Left lung (tissue), 10 donors: ENCODE measurements around the gene FGF12. TPM values are rescaled to one million over a fixed set of nuclear protein-coding genes. Genes with fewer than 3 reads are reported as not detected.

ENCODE experiments used
- ATAC-seq: fragments of 200-7000 bp; cut with Tn5 transposase; one replicate; pipeline ENCODE4 v1.9.1; 2020; ENCODE audit warnings: moderate library complexity
- DNase-seq, 4 donors: peaks; one replicate each; pipeline ENCODE4 v3.0.0-alpha.2; 2013 to 2020
- H3K27ac ChIP-seq, 2 donors: fragments of 200-600 bp; sonication (generic) in 1 of 2; one replicate each; pipeline versions ENCODE4 v1.5.0 to v1.8.0; 2020 to 2021
- H3K27me3 ChIP-seq, 2 donors: fragments of 200-600 bp; sonication (generic) in 1 of 2; one replicate each; pipeline versions ENCODE4 v1.5.0 to v1.8.0; 2020 to 2021
- H3K36me3 ChIP-seq, 2 donors: fragments of 200-600 bp; sonication (generic) in 1 of 2; one replicate each; pipeline versions ENCODE4 v1.5.0 to v1.8.0; 2020 to 2021
- H3K4me1 ChIP-seq, 2 donors: fragments of 200-600 bp; one replicate each; pipeline ENCODE4 v1.8.0; 2021
- H3K4me3 ChIP-seq, 2 donors: fragments of 200-600 bp; sonication (generic) in 1 of 2; one replicate each; pipeline versions ENCODE4 v1.5.0 to v1.8.0; 2020 to 2021; ENCODE audit warnings: mild to moderate bottlenecking in 1 of 2
- H3K9me3 ChIP-seq, 2 donors: fragments of 200-600 bp; sonication (generic) in 1 of 2; one replicate each; pipeline versions ENCODE4 v1.5.0 to v1.8.0; 2020 to 2021
- intact Hi-C, 2 donors: fragments of 100-400 bp; cut with DNase I; formaldehyde crosslinking; loops; one replicate each; pipeline versions ENCODE4 v1.11.2 to v1.14.2; 2022
- polyA plus RNA-seq, 6 donors: library from polyadenylated mRNA; unstranded; fragments of 120-200 nt; gene quantifications; one replicate each; pipeline ENCODE4 v1.2.1, GENCODE V29; 2013; ENCODE audit not compliant: insufficient read length in 6 of 6
- total RNA-seq, 2 donors: library from RNA; stranded (reverse); fragmentation: NEBNext Ultra II Directional; extraction: Animal tissue kit (Norgen Biotek cat#: 25700); gene quantifications; one replicate each; pipeline ENCODE4 v1.2.1, GENCODE V29; 2021
- TF ChIP-seq, protein P1 (sequence below), 2 donors: fragments of 200-600 bp; sonication (generic) in 1 of 2; IDR thresholded peaks; one replicate each; pipeline versions ENCODE4 v1.5.0 to v1.8.0; 2021; ENCODE audit warnings: antibody characterized with exemption in 2 of 2
- donor health status: DM: no; HTN: yes; CAD: no.
- donor health status: DM: no; HTN: no; CAD: no.

The FGF12 gene
- total and polyA plus RNA-seq, 8 donors, result 1.0 to 10.2 (median 4.7) TPM

DNA sequence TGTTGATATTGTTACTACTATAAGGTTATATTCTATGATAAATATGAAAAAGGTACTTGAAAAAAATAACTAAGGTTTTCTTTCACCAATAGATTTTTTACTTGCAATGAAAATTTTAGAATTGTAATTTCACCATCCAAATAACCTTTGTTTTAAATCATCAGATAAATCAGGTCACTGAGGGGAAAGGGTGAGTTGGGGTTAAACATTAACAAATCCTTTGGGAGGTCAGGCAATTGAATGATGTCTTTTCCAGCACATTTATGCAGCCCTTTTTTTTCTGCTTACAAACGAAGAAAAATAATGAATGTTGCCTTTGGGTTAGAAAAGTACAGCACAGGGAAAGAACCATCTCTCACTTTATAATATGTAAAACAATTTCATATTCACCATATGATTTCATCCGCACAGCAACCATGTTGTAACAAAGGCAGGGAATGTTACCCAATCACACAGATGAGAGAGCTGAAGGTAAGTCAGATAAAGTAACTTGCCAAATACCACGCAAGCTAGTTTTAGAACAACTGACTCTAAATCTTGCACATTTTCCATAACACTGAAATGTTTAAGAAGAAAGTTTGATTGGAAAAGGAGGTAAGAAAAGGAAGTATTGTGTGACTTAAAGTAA is 151.3 kb downstream of the FGF12 start:
- TF ChIP-seq, protein P1, sequence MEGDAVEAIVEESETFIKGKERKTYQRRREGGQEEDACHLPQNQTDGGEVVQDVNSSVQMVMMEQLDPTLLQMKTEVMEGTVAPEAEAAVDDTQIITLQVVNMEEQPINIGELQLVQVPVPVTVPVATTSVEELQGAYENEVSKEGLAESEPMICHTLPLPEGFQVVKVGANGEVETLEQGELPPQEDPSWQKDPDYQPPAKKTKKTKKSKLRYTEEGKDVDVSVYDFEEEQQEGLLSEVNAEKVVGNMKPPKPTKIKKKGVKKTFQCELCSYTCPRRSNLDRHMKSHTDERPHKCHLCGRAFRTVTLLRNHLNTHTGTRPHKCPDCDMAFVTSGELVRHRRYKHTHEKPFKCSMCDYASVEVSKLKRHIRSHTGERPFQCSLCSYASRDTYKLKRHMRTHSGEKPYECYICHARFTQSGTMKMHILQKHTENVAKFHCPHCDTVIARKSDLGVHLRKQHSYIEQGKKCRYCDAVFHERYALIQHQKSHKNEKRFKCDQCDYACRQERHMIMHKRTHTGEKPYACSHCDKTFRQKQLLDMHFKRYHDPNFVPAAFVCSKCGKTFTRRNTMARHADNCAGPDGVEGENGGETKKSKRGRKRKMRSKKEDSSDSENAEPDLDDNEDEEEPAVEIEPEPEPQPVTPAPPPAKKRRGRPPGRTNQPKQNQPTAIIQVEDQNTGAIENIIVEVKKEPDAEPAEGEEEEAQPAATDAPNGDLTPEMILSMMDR (IDR thresholded peaks at IDR 0.05), result no peak
- no peaks in the 10 kb centered on the region for H3K36me3 ChIP-seq
- DNase-seq (no peak), ATAC-seq (no peak)
- no peaks in the 10 kb centered on the region for H3K9me3 ChIP-seq
- no peaks in the 10 kb centered on the region for H3K4me1 ChIP-seq
- H3K27me3 ChIP-seq, result peaks cover 0 to 12% of the 10 kb centered on the region in 2 donors
- intact Hi-C loops, result no loop called here
- no peak overlapping the region for H3K27ac ChIP-seq
- no peak overlapping the region for H3K4me3 ChIP-seq

GRCh38 chr3:192573240-192573639 is 154.1 kb downstream of the FGF12 start:
- Histone ChIP-seq H3K4me3 (no peak overlapping the region), H3K4me1 (no peaks in the 10 kb centered on the region), H3K9me3 (no peaks in the 10 kb centered on the region), H3K36me3 (no peaks in the 10 kb centered on the region), H3K27ac (no peak overlapping the region), H3K27me3 (peaks cover 0 to 31% of the 10 kb centered on the region in 2 donors)
- intact Hi-C loops, result no loop called here
- no peak for ATAC-seq
- no peak for DNase-seq
- TF ChIP-seq, protein P1 (IDR thresholded peaks at IDR 0.05), result no peak

DNA sequence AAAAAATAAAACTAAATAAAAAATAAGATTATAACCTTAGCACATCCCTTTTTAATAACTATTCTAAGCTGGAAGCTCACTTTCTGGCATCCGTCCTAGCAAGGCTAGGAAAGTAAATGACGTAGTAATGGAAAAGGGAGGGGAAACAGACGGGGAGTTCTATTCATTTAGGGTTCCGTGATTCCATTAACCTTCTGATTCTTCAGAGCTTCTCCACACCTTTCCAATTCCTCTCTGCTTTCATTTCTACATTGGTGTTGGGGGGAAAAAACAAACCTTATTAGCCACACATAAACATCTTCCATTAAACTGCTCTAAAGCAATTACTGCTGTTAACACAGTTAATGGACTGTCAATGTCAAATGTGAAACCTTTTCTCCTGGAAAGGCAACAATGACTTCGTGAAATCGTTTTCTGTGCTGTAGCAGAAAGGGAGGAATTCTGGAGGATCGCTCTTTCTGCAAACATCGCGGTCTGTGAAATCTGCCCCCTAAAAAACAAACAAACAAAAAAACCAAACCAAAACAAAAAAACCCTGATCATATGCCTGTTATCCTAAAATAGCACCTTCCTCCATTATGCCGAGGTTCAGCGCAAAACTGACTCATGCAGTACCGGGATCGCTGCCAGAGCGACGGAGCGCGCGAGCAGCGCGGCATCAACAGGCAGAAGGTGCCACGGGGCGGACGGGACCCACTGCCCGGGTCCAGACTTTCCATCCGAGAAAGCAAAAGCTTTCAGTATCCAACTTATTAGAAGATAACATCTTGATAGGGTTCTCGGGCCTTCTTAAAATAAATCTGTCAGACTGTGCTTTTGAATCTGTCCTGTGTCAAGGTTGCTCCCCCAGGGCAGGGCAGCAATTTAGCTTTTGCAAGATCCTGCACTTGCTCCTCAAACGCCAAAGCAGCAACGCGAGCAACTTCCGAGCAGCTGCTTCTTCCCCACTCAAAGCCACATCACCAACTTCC is 156.2 kb downstream of the FGF12 start:
- ATAC-seq, result peak; percentile 76

GRCh38 chr3:192570315-192570714 is 157.0 kb downstream of the FGF12 start:
- no peak for DNase-seq
- Histone ChIP-seq H3K9me3 (no peaks in the 10 kb centered on the region), H3K36me3 (no peaks in the 10 kb centered on the region), H3K27me3 (peaks cover 0 to 31% of the 10 kb centered on the region in 2 donors), H3K4me1 (no peaks in the 10 kb centered on the region), H3K4me3 (no peak overlapping the region), H3K27ac (no peak overlapping the region)
- TF ChIP-seq, protein P1 (IDR thresholded peaks at IDR 0.05), result no peak
- intact Hi-C loops, result no loop called here
- no peak for ATAC-seq

More for the DNA sequence above, 156.2 kb downstream of the FGF12 start:
- H3K4me3 ChIP-seq, result peak overlapping the region in 1 of 2 donors; percentile 18
- H3K4me1 ChIP-seq, result no peaks in the 10 kb centered on the region
- H3K27me3 ChIP-seq, result peaks cover 0 to 31% of the 10 kb centered on the region in 2 donors
- no peak overlapping the region for H3K27ac ChIP-seq
- intact Hi-C loops, result no loop called here
- peak in 3 of 4 donors; percentile 44 to 79 (median 44) for DNase-seq
- TF ChIP-seq, protein P1 (IDR thresholded peaks at IDR 0.05), result no peak
- H3K36me3 ChIP-seq, result no peaks in the 10 kb centered on the region
- no peaks in the 10 kb centered on the region for H3K9me3 ChIP-seq
